ENCODE data around the gene RARRES2. TPM values are rescaled to one million over a fixed set of nuclear protein-coding genes. Genes with fewer than 3 reads are reported as not detected.

Gene RARRES2
- total and polyA plus RNA-seq, 2 of the 13 experiments (the other 11 are each of a cell fraction or from before 2014, with no cell fraction given): 134 to 172 TPM

DNA sequence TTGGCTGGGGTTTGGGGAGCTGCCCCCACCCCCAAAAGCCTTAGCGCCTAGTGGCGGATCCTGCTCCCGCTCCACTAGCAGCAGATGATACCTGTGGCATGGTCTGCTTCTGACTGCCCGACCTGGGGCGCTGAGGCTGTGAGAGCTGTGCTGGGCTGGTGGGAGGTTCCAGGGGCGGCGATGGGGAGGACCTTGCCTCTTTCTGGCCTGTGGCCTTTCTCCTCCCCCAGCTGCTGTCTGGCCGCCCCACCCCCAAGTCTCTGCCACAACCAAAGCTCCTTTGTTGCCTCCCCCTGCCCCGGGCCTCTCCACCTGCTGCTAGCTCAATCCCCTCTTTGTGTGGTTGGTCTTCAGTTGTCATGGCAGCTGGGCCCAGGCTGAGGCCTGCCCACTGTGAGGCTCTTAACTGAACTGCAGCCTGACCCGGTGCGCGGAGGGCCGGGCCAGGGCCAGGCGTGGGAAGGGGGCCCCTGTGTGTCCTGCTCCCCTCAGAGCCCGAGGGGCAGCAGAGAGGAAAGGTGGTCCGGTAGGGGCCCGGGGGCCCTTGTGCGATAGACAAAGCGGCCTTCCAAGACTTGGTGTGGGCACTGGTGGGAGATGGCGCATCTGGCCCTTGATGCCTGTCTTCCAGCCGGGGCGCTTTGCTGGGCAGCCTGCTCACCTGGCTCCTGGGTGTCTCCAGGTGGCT, 42.4 kb upstream of the RARRES2 start (continued):
- no peak for TF ChIP-seq ZNF318 (CRISPR knock-in tag; IDR thresholded peaks at IDR 0.05)
- TF ChIP-seq ZNF333 (CRISPR knock-in tag; IDR thresholded peaks at IDR 0.05; ENCODE audit: borderline replicate concordance): no peak
- TF ChIP-seq POGK (CRISPR knock-in tag; conservative IDR thresholded peaks at IDR 0.05): peak; percentile 78; the same call in 1 of the 2 replicates
- peak; percentile 69 for TF ChIP-seq U2AF1 (optimal IDR thresholded peaks at IDR 0.05; ENCODE audit: low read depth, low read length)
- TF ChIP-seq ZNF276 (CRISPR knock-in tag; IDR thresholded peaks at IDR 0.05; ENCODE audit: low read depth): no peak
- TF ChIP-seq GABPB1 (CRISPR knock-in tag; IDR thresholded peaks at IDR 0.05): peak; percentile 64
- TF ChIP-seq, protein P1, sequence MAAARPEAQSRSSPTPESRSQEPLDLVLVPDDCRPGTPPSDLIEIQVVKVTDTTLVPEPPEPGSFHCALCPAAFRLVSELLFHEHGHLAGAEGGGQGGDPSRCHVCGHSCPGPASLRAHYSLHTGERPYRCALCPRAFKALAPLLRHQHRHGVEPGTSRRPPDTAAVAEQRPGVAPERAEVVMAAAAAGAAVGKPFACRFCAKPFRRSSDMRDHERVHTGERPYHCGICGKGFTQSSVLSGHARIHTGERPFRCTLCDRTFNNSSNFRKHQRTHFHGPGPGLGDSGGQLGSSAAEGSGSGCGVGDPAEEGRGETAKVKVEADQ (CRISPR knock-in tag; IDR thresholded peaks at IDR 0.05; ENCODE audit: borderline replicate concordance): no peak
- TF ChIP-seq, protein P2, sequence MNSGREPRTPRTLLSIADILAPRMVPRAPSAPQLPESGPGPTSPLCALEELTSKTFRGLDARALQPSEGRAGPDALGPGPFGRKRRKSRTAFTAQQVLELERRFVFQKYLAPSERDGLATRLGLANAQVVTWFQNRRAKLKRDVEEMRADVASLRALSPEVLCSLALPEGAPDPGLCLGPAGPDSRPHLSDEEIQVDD (CRISPR knock-in tag; IDR thresholded peaks at IDR 0.05; ENCODE audit: borderline replicate concordance): no peak
- TF ChIP-seq, protein P3, sequence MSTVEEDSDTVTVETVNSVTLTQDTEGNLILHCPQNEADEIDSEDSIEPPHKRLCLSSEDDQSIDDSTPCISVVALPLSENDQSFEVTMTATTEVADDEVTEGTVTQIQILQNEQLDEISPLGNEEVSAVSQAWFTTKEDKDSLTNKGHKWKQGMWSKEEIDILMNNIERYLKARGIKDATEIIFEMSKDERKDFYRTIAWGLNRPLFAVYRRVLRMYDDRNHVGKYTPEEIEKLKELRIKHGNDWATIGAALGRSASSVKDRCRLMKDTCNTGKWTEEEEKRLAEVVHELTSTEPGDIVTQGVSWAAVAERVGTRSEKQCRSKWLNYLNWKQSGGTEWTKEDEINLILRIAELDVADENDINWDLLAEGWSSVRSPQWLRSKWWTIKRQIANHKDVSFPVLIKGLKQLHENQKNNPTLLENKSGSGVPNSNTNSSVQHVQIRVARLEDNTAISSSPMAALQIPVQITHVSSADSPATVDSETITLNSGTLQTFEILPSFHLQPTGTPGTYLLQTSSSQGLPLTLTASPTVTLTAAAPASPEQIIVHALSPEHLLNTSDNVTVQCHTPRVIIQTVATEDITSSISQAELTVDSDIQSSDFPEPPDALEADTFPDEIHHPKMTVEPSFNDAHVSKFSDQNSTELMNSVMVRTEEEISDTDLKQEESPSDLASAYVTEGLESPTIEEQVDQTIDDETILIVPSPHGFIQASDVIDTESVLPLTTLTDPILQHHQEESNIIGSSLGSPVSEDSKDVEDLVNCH (CRISPR knock-in tag; IDR thresholded peaks at IDR 0.05): no peak

Data from HepG2 (cell line).